Posterior vena cava (tissue), 2 donors: ENCODE results near the gene HPCA. TPM values are rescaled to one million over a fixed set of nuclear protein-coding genes. Genes with fewer than 3 reads are reported as not detected.

Source experiments
- DNase-seq: peaks from one replicate; pipeline ENCODE4 v3.0.0-alpha.2; 2020; ENCODE audit warnings: low spot score
- intact Hi-C, 2 donors: fragments of 100-400 bp; cut with DNase I; formaldehyde crosslinking; loops; one replicate each; pipeline versions ENCODE4 v1.14.1 to v1.14.2; 2022 to 2023
- total RNA-seq, 2 donors: library from RNA; stranded (reverse); fragmentation: NEBNext Ultra II Directional; extraction: Animal tissue kit (Norgen Biotek cat#: 25700); gene quantifications; one replicate each; pipeline ENCODE4 v1.2.1, GENCODE V29; 2021
- donor health status: DM: yes; HTN: yes; CAD: no.
- donor health status: DM: yes; HTN: yes; CAD: no.

Gene HPCA
- total RNA-seq, 2 donors from 2014 or later, result 0.19 TPM; not detected in 1

- intact Hi-C loops, result loop anchor here in 1 of 2 donors (5.0 kb wide), 1 partner anchor 158 kb away; no protein-coding TSS in a partner anchor
- no peak for DNase-seq
Observed at GRCh38 chr1:32869923-32870614, 16.2 kb upstream of the HPCA start.

DNA sequence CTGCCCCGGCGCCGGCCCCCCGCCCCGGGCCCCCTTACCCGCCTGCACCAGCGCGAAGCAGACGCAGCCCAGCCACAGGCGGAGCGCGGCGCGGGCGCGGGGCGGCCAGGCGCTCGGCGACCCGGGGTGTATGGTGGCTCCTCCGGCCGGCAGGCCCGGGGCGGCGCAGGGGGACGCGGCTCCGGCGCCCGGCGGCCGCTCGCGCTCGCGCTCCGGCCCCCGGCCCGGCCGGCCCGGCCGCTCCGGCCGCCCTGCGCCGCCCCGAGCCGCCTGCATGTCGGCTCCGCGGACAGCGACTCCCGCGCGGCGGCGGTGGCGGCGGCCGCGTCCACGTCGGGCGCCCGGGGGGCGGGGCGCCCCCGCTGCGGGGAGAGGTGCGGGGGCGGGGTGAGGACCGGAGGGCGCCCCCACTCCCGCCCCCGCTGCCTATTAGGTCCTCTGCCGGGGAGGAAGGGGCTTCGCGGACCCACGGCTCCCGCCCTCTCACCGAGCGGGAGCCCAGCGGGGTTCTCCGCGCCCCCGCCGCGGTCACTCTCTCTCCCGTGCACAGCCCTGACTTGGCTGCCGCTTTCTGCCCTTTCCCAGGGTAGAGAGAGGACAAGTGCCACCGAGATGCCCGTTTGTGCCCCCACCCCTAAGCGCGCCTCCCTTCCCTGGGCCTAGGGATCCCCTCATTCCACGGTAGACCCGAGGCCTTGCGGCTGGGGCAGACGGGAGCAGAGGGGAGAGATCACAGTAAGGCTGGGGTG, 15.5 kb upstream of the HPCA start, which contains the start of gene FNDC5:
FNDC5 (minus strand) TSS at position 298 of the 749 bp plus-strand sequence.
- peak; percentile 79 for DNase-seq
- intact Hi-C loops, result loop anchor here in 1 of 2 donors (5.0 kb wide), 1 partner anchor 158 kb away; no protein-coding TSS in a partner anchor

DNA sequence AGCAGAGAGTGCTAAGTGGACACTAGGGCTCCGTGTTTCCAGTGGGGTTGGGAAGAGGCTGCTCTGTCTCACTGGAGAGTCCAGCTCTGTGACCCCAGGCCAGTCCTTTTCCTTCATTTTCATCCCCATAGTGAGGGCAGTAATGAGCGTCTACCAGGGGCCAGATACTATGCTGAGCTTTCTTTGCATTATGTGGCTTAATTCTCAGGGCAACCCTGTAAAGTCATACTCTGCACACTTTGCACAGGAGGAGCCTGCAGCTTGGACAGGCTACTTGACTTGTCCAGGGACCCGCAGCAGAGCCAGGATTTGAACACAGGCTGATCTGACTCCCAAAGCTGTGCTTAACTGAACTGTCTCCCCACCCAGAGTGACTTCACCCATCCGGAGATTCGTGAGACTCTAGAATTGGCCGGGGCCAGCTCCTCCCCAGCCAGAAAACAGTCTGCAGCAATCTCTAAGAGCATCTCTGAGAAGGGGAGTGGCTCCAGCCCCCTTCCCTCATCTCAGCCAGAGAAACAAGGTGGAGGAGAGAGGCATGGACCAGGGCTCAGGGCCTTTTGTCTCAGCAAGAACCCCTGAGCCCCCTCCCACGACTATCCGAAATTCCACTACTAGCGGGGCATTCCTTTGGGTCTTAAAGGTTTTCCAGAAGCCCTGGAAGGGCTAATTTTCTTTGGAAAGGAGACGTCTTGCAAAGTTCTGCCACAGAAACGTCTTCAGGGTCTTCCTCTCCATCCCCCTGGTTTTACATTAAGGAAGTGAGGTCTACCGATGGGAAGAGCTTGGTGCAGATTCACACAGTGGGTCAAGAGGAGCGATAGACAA, 14.7 kb upstream of the HPCA start:
- intact Hi-C loops, result loop anchor here in 1 of 2 donors (5.0 kb wide), 1 partner anchor 159 kb away; no protein-coding TSS in a partner anchor
- DNase-seq, result peak; percentile 75

GRCh38 chr1:32872192-32872460, 14.2 kb upstream of the HPCA start:
- DNase-seq, result no peak
- intact Hi-C loops, result loop anchor here in 1 of 2 donors (5.0 kb wide), 1 partner anchor 160 kb away; no protein-coding TSS in a partner anchor

GRCh38 chr1:32873484-32873883, 12.8 kb upstream of the HPCA start:
- intact Hi-C loops, result loop anchor here in 1 of 2 donors (5.0 kb wide), 1 partner anchor 161 kb away; no protein-coding TSS in a partner anchor
- DNase-seq, result no peak

DNA sequence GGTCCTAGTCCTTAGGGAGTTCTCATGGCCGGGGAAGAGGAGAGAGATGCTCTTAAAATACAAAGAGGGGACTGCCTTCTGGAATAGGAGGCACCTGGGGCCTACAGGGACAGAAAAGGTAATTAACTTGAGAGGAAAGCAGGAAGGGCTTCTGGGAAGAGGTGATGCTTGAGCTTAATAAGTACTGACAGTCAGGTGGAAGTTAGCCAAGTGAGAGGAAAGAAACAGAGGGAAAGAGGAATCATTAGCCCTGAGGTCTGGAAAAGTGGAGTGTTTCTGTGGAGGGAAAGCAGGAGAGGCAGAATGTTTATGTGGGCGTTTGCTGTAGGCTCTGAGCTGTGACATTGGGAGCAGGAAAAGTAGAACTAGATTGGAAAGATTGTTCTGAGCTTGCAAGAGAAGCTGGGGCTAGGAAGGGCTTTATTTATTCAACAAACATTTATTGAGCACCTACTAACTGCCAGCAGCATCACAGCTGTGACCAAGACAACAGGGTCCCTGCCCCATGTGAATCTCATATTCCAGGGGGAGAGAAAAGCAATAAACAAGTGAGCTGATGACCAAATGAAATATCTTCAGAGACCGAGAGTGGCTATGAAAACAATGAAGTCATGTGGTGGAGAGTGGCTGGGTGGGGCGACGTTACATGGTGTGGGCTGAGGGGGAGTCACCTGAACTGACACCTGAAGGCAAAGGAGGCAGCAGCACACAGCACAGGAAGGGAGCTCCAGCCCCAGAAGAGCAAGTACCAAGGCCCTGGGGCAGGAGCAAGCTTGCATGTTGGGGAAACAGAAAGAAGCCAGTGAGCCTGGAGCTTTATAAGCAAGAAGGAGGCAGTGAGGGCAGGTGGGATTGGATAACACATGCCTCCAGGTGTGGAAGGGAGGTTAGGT, 11.2 kb upstream of the HPCA start:
- intact Hi-C loops, result loop anchor here in 1 of 2 donors (5.0 kb wide), 2 partner anchors 163 to 217 kb away; no protein-coding TSS in a partner anchor
- DNase-seq, result no peak

DNA sequence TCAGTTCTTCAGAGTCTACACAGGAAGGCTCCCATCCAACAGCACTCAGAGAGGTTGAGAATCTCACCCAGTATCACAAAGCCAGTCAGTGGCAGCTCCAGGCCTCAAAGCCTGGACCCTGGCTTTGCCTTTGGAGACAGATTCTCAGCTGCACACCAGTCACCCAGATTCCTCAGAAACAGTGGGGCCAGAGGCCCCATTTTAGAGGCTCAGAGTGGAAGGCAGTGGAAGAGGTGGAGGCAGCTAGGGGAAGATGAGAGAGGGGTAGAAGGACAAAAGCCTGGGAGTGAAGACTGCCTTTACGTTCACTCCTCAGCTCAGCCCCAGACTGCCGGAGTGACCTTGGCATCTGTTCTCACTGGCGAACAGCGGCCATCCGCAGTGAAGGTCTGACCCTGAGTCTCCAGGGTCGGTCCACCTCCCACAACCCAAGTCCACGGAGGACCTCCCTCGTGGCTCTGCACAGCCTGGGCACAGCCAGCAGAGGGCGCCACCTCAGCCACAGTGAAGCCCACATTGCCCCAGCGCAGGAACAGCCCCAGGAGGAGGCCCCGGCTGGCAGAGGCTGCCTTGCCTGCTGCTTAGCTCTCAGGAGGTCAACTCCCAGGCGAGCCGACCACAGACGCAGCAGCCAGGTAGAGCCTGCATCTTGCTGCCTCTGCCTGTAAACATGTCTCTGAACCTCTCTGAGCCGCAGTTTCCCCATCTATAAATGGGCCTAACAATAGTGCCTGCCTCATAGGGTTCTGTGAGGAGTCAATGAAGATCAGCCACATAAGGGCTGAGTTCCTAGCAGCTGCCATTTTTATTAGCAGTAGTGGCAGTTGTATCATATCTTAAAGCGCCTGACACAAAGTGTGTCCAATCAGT, 9.7 kb upstream of the HPCA start:
- peak; percentile 82 for DNase-seq
- intact Hi-C loops, result loop anchor here in 1 of 2 donors (5.0 kb wide), 1 partner anchor 216 kb away; no protein-coding TSS in a partner anchor

GRCh38 chr1:32877211-32878110, 8.8 kb upstream of the HPCA start:
- peak; percentile 47 for DNase-seq
- intact Hi-C loops, result loop anchor here in 1 of 2 donors (5.0 kb wide), 1 partner anchor 215 kb away; no protein-coding TSS in a partner anchor

DNA sequence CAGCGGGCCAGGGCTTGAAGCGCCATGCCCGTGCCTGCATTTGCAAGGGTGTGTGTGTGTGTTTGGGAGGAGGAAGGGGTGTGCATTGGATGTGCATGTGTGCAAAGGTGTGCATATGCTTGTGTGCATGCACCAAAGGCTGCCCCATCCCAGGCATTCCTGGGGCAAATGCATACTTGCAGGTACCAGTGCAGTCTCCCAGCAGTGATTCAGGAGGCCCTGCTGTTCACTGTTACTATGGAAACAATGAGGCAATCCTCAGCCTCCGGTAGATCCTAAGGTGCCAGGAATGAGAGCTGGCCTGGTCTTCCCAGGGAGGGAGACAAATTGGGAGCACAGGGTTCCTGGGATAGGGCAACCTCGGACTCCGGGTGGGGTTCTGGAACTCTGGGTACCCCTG, 8.1 kb upstream of the HPCA start:
- intact Hi-C loops, result loop anchor here in 1 of 2 donors (5.0 kb wide), 1 partner anchor 214 kb away; no protein-coding TSS in a partner anchor
- no peak for DNase-seq

- intact Hi-C loops, result loop anchor here in 1 of 2 donors (5.0 kb wide), 1 partner anchor 214 kb away; no protein-coding TSS in a partner anchor
- DNase-seq, result peak; percentile 58
Observed at GRCh38 chr1:32878637-32879041, 7.7 kb upstream of the HPCA start.

DNA sequence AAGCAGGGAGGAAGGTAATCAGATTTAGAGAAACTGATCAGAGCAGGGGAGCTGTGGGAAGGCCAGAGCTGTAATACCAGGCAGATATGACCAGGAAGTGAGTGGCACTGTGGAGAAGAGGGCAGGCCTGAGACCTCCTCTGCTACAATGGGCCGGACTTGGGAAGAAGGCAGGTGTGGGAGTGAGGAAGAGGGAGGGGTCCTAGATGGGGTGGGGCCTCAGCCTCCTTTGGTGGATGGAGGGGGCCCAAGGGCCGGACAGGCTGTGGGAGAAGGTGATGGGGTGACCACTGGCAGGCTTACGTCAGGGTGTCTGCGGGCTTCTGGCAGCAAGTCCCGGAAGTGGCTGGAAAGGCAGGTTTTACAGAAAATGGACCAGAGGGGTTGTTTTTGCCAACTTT, 5.0 kb upstream of the HPCA start:
- intact Hi-C loops, result no loop called here
- peak; percentile 34 for DNase-seq

GRCh38 chr1:32881871-32882850, 4.1 kb upstream of the HPCA start:
- peak; percentile 20 for DNase-seq
- intact Hi-C loops, result no loop called here

DNA sequence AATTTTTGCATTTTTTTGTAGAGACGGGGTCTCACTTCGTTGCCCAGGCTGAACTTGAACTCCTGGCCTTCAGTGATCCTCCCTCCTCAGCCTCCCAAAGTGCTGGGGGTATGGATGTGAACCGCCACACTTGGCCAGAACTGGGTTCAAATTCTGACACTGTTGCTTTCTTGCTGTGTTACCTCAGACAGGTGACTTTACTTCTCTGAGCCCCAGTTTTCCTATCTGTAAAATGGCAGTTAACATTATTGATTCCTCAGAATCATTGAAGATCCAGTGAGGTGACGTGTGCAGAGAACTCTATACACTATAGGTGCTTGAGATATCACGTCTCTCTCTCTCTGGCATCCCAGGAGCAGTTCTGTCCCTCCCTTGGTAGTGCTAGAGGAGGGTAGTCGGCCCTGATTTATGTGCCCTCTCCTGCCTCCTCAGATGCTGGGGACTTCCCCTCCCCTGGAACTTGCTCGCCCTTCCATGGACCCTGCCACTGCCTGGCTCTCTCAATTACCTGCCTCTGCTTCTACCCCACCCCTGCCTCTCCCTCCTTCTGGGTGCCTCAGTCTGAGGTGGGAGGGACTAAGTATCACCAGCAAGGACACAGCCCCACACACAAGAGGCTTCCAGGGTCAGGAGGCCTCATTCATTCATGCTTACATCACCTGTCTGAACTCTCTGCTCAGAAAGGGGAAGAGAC, 2.8 kb upstream of the HPCA start:
- DNase-seq, result peak; percentile 46
- intact Hi-C loops, result no loop called here

DNA sequence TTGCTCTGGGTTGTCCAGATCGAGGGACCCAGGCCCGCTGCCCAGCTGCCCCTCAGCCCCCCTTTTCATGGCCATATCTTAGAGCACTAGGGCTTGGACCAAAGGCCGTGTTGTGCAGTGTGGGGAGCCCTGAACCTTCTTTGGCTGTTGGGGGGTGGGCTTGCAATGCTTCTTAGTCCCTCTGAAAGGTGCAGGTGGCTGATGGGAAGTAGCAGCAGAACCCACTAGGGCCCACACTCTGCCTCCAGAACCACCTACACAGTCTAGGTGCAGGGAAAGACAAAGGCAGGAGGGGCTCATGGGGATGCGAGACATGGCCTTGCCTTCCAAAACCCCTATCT, 2.3 kb upstream of the HPCA start:
- DNase-seq, result peak; percentile 50
- intact Hi-C loops, result no loop called here

GRCh38 chr1:32884726-32885125, 1.6 kb upstream of the HPCA start:
- intact Hi-C loops, result no loop called here
- DNase-seq, result no peak
